Right atrium auricular region (tissue), 2 donors: ENCODE data around the gene AGPAT4. TPM values are rescaled to one million over a fixed set of nuclear protein-coding genes. Genes with fewer than 3 reads are reported as not detected.

Source experiments
- DNase-seq: peaks from one replicate; pipeline ENCODE4 v3.0.0-alpha.2; 2019; ENCODE audit warnings: low spot score
- H3K27ac ChIP-seq, 2 donors: fragments of 200-600 bp; sonication (generic); 1 replicate in 1 of 2; 2 replicates in 1 of 2; pipeline ENCODE4 v1.5.1; 2016 to 2019
- H3K27me3 ChIP-seq, 2 donors: fragments of 200-600 bp; sonication (generic); one replicate each; pipeline versions ENCODE4 v1.5.1 to v1.6.0; 2017 to 2019
- H3K36me3 ChIP-seq: fragments of 200-600 bp; sonication (generic); one replicate; pipeline ENCODE4 v1.5.1; 2016
- H3K4me1 ChIP-seq, 2 donors: fragments of 200-600 bp; sonication (generic); one replicate each; pipeline versions ENCODE4 v1.5.1 to v1.6.0; 2017 to 2019
- H3K4me3 ChIP-seq, 2 donors: fragments of 200-600 bp; sonication (generic); 1 replicate in 1 of 2; 2 replicates in 1 of 2; pipeline ENCODE4 v1.5.1; 2017 to 2019; ENCODE audit warnings: mild to moderate bottlenecking in 1 of 2, moderate library complexity in 1 of 2
- H3K9me3 ChIP-seq, 2 donors: fragments of 200-600 bp; sonication (generic); one replicate each; pipeline ENCODE4 v1.5.1; 2019
- total RNA-seq, 2 donors: library from RNA; depleted of rRNA; stranded (reverse); fragments of >200 nt; gene quantifications; one replicate each; pipeline ENCODE4 v1.1.0, GENCODE V29; 2016
- TF ChIP-seq, protein P1 (sequence below), 2 donors: fragments of 200-600 bp; sonication (generic); IDR thresholded peaks; one replicate each; pipeline ENCODE4 v1.5.1; 2019; ENCODE audit warnings: antibody characterized with exemption in 2 of 2

Gene AGPAT4
- total RNA-seq, 2 donors from 2014 or later, result 2.3 to 2.6 TPM

DNA sequence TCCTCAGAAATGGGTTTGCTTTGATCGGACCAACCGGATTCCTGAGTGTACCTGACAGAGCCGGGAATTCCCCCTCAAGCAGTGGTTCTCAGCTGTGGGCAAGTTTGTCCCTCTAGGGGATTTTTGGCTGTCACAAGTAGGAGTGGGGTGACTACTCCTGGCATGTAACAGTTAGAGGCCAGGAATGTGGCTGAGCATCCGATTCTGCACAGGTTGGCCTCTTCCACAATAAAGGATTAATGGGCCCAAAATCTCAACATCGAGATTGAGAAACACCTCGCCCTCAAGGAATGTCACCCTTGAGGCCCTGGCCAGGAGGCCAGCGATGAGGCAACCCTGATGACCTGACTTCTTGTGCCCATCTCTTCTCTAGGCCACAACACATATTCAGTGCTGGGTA, 7.9 kb downstream of the AGPAT4 start:
- TF ChIP-seq, protein P1, sequence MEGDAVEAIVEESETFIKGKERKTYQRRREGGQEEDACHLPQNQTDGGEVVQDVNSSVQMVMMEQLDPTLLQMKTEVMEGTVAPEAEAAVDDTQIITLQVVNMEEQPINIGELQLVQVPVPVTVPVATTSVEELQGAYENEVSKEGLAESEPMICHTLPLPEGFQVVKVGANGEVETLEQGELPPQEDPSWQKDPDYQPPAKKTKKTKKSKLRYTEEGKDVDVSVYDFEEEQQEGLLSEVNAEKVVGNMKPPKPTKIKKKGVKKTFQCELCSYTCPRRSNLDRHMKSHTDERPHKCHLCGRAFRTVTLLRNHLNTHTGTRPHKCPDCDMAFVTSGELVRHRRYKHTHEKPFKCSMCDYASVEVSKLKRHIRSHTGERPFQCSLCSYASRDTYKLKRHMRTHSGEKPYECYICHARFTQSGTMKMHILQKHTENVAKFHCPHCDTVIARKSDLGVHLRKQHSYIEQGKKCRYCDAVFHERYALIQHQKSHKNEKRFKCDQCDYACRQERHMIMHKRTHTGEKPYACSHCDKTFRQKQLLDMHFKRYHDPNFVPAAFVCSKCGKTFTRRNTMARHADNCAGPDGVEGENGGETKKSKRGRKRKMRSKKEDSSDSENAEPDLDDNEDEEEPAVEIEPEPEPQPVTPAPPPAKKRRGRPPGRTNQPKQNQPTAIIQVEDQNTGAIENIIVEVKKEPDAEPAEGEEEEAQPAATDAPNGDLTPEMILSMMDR (IDR thresholded peaks at IDR 0.05), result no peak
- Histone ChIP-seq H3K4me1 (no peaks in the 10 kb centered on the region), H3K9me3 (no peaks in the 10 kb centered on the region), H3K4me3 (no peak overlapping the region), H3K27ac (no peak overlapping the region), H3K36me3 (no peaks in the 10 kb centered on the region), H3K27me3 (no peaks in the 10 kb centered on the region)
- DNase-seq, result no peak

DNA sequence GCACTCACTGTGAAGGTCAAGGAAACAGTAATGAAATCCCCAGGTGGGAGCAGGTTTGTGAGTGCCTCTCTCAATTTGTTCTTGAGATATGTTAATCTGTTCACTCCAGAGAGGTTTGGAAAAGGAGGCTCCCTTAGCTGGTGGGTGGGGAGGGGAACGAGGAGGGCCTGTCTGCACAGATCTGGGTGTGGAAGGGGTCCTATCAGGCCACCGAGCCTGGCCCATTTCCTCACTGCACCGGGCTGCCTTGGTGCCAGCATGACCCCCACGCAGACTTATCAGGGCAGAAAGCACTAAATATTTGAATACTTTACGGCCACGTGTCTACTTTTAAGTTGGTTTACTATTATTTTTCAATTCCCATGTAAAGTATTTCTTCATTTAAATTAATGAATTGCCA, 8.3 kb downstream of the AGPAT4 start:
- TF ChIP-seq, protein P1 (IDR thresholded peaks at IDR 0.05), result no peak
- Histone ChIP-seq H3K4me1 (no peaks in the 10 kb centered on the region), H3K36me3 (no peaks in the 10 kb centered on the region)

DNA sequence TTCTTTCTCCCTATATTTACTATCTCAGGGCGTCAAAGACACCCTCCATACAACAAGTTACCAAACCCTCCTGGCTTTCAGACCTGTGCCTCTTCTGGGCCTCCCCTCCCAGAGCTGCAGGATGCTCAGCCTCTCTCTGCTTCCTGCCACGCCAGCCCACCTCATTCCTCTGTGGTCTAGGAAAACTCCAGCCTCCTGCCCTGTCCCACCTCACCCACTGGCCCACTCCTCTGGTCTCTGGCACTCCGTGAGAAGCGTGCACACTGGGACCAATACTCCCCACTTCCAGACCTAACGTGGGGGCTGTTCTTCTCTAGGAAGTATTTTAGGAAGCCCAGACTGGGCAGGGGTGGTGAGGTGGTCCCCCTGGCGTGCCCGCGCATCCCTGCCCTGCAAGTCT, 9.7 kb downstream of the AGPAT4 start:
- H3K36me3 ChIP-seq, result no peaks in the 10 kb centered on the region
- TF ChIP-seq, protein P1 (IDR thresholded peaks at IDR 0.05), result no peak
- no peaks in the 10 kb centered on the region for H3K4me1 ChIP-seq
- no peaks in the 10 kb centered on the region for H3K9me3 ChIP-seq
- no peak overlapping the region for H3K4me3 ChIP-seq
- H3K27ac ChIP-seq, result no peak overlapping the region
- H3K27me3 ChIP-seq, result no peaks in the 10 kb centered on the region
- DNase-seq, result no peak

More for the DNA sequence above, 8.3 kb downstream of the AGPAT4 start:
- no peaks in the 10 kb centered on the region for H3K9me3 ChIP-seq
- no peak overlapping the region for H3K27ac ChIP-seq
- no peak for DNase-seq
- no peak overlapping the region for H3K4me3 ChIP-seq
- H3K27me3 ChIP-seq, result no peaks in the 10 kb centered on the region

DNA sequence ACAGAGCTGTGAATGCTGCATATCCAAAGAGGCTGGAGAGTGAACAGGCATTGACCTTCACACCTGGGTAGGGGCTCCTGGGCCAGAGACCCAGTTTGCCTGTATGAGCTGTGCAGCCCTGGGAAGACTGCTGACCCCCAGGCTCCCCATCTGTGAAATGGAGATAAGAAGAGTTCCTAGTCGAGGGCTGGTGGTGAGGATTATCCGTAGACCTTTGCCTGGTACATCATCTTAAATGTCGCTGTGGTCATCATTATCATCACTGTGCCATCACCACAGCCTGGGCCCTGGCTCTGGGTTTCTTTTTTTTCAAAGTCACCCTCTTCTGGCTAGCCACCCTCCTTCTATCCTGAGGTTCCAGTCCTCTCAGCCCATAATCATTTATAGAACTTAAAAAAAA, 12.0 kb downstream of the AGPAT4 start:
- DNase-seq, result no peak
- Histone ChIP-seq H3K4me1 (no peaks in the 10 kb centered on the region), H3K27ac (no peak overlapping the region), H3K36me3 (no peaks in the 10 kb centered on the region), H3K27me3 (no peaks in the 10 kb centered on the region), H3K9me3 (no peaks in the 10 kb centered on the region), H3K4me3 (no peak overlapping the region)
- TF ChIP-seq, protein P1 (IDR thresholded peaks at IDR 0.05), result no peak

DNA sequence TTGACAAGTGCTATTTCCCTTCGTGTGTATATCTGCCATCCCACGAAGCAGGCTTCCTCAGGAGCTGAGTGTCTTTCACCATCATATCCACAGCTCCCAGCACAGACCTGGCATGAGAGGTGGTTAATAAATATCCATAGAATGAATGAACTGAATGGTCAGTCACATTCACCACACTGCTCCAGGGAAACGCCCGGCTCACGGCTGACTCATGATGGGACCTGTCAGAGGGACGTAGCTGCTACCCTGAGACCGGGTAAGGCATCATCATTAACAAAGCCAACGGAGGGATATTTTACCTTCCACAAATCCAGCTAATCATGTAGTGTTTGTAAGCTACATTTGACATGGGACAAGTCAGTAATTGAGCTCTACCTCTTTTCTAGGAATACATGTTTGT, 12.5 kb downstream of the AGPAT4 start:
- TF ChIP-seq, protein P1 (IDR thresholded peaks at IDR 0.05), result no peak
- H3K36me3 ChIP-seq, result no peaks in the 10 kb centered on the region
- no peak overlapping the region for H3K4me3 ChIP-seq
- DNase-seq, result no peak
- no peaks in the 10 kb centered on the region for H3K27me3 ChIP-seq
- no peaks in the 10 kb centered on the region for H3K9me3 ChIP-seq
- no peaks in the 10 kb centered on the region for H3K4me1 ChIP-seq
- H3K27ac ChIP-seq, result no peak overlapping the region

DNA sequence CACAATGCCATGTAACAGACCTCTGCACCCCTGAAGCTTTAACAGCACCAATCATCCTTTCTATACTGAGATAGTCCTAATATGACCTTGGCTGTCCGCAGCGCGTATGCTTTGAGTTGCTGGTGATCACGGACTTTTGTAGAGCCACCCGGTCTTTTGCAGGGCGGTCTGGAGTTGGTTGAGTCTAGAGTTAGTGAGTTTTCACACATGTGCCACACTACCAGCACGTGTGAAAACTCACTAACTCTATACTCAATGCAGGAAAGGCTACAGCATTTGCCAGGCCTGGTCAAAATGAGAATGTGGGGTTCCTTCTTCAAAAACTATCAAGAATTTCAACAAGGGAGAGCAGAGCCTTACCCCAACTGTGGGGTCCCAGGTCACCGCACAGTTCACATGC, 14.6 kb downstream of the AGPAT4 start:
- TF ChIP-seq, protein P1 (IDR thresholded peaks at IDR 0.05), result no peak
- no peak overlapping the region for H3K27ac ChIP-seq
- H3K36me3 ChIP-seq, result no peaks in the 10 kb centered on the region
- H3K9me3 ChIP-seq, result no peaks in the 10 kb centered on the region
- no peak overlapping the region for H3K4me3 ChIP-seq
- DNase-seq, result no peak
- H3K27me3 ChIP-seq, result no peaks in the 10 kb centered on the region
- H3K4me1 ChIP-seq, result no peaks in the 10 kb centered on the region
